Neural progenitor cell (in vitro differentiated cells): ENCODE results near the gene PF4V1. TPM values are rescaled to one million over a fixed set of nuclear protein-coding genes. Genes with fewer than 3 reads are reported as not detected.

ENCODE experiments used
- DNase-seq: peaks from one replicate; pipeline ENCODE4 v3.0.0-alpha.2; 2016; ENCODE audit warnings: low spot score
- H2AFZ ChIP-seq: fragments of 200-600 bp; sonication (generic); replicated peaks from 2 replicates; pipeline ENCODE4 v1.6.1; 2016; ENCODE audit warnings: antibody characterized with exemption
- H3F3A ChIP-seq: fragments of 200-600 bp; sonication (generic); 2 replicates; pipeline ENCODE4 v1.6.1; 2016; ENCODE audit warnings: antibody characterized with exemption, low read depth
- H3K27ac ChIP-seq: fragments of 200-600 bp; sonication (generic); 2 replicates; pipeline ENCODE4 v1.5.1; 2016; ENCODE audit warnings: mild to moderate bottlenecking
- H3K27me3 ChIP-seq: fragments of 200-600 bp; sonication (generic); 2 replicates; pipeline ENCODE4 v1.6.1; 2016; ENCODE audit warnings: mild to moderate bottlenecking, moderate library complexity
- H3K36me3 ChIP-seq: fragments of 200-600 bp; sonication (generic); 2 replicates; pipeline ENCODE4 v1.5.1; 2016
- H3K4me1 ChIP-seq: fragments of 200-600 bp; sonication (generic); 2 replicates; pipeline ENCODE4 v1.6.1; 2016; ENCODE audit warnings: mixed run types
- H3K4me2 ChIP-seq: fragments of 200-600 bp; sonication (generic); 2 replicates; pipeline ENCODE4 v1.6.1; 2016
- H3K4me3 ChIP-seq: fragments of 200-600 bp; sonication (generic); 2 replicates; pipeline ENCODE4 v1.5.1; 2016
- H3K79me2 ChIP-seq: fragments of 200-600 bp; sonication (generic); 2 replicates; pipeline ENCODE4 v1.6.1; 2016; ENCODE audit warnings: low read depth
- H3K9ac ChIP-seq: fragments of 200-600 bp; sonication (generic); 2 replicates; pipeline ENCODE4 v1.6.1; 2016
- H3K9me3 ChIP-seq: fragments of 200-600 bp; sonication (generic); 2 replicates; pipeline ENCODE4 v1.5.1; 2016; ENCODE audit warnings: low read depth
- H4K20me1 ChIP-seq: fragments of 200-600 bp; sonication (generic); 2 replicates; pipeline ENCODE4 v1.6.1; 2016; ENCODE audit warnings: low read depth
- H3K27ac Mint-ChIP-seq: 3 replicates; pipeline ENCODE4 v1.8.0; 2021; ENCODE audit warnings: mixed read lengths
- H3K27me3 Mint-ChIP-seq: 2 replicates; pipeline ENCODE4 v1.8.0; 2022; ENCODE audit warnings: low read depth, mild to moderate bottlenecking, inconsistent platforms, moderate library complexity, mixed read lengths; ENCODE audit not compliant: insufficient read depth
- H3K36me3 Mint-ChIP-seq: 3 replicates; pipeline ENCODE4 v1.8.0; 2021; ENCODE audit warnings: mixed read lengths
- H3K4me1 Mint-ChIP-seq: 3 replicates; pipeline ENCODE4 v1.8.0; 2021; ENCODE audit warnings: mixed read lengths
- H3K4me3 Mint-ChIP-seq: 3 replicates; pipeline ENCODE4 v1.8.0; 2021; ENCODE audit warnings: mild to moderate bottlenecking, moderate library complexity, mixed read lengths
- H3K9me3 Mint-ChIP-seq: 3 replicates; pipeline ENCODE4 v1.8.0; 2020; ENCODE audit warnings: mixed read lengths
- EZH2 ChIP-seq: fragments of 200-600 bp; sonication (generic); IDR thresholded peaks from 2 replicates; pipeline ENCODE4 v1.6.1; 2017; ENCODE audit warnings: antibody characterized with exemption, mild to moderate bottlenecking, moderate library complexity
- EZH2phosphoT487 ChIP-seq: fragments of 200-600 bp; sonication (generic); IDR thresholded peaks from 2 replicates; pipeline ENCODE4 v1.6.1; 2017; ENCODE audit warnings: antibody characterized with exemption
- total RNA-seq: library from RNA; depleted of rRNA; stranded (reverse); fragments of >200 nt; gene quantifications from 2 replicates; pipeline ENCODE4 v1.2.3, GENCODE V29; 2015; ENCODE audit warnings: low replicate concordance
- TF ChIP-seq, protein P1 (sequence below): fragments of 200-600 bp; sonication (generic); IDR thresholded peaks from 2 replicates; pipeline ENCODE4 v1.5.1; 2017; ENCODE audit warnings: antibody characterized with exemption, mild to moderate bottlenecking

Gene PF4V1
- total RNA-seq, 1 donor from 2014 or later, result not detected

DNA sequence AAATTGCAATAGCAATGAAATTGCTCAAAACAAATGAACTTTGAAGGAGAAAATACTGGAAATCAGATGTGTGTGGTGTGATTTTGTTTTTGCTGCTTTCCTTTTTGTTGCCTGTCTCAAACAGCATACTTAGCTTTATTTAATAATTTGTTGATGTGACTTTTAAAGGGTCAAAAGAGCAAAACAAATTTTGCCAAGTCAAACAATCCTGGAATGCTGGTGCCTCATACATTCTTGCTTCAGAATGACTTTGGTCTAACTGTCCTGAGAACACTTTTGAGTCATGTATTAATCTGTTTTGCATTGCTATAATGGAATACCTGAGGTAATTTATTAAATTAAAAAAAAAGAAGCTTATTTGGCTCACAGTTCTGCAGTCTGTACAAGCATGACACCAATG is 3.4 kb downstream of the PF4V1 start:
- no peak for DNase-seq

DNA sequence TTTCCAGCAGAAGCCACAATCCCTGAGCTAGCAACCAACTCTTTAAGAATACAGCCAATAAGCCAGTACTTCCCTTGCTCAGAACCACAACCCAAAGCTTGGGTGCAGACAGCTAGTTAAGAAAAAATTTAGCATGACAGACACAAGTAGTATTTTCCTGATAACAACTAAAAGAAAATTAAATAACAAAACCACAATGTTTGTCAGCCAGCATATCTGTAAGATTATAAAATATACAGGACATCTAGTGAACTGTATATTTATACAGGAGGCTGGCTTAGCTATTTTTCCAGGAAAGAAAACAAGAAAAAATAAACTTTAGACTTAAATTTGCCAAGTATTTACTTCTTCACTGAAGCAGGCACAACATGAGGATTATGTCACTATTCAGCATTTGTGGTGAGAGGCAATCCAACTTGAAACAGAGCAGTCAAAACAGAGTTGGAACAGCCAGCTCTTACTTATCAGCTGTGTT is 6.6 kb downstream of the PF4V1 start:
- H3K36me3 ChIP-seq, result no peaks in the 10 kb centered on the region
- TF ChIP-seq, protein P1, sequence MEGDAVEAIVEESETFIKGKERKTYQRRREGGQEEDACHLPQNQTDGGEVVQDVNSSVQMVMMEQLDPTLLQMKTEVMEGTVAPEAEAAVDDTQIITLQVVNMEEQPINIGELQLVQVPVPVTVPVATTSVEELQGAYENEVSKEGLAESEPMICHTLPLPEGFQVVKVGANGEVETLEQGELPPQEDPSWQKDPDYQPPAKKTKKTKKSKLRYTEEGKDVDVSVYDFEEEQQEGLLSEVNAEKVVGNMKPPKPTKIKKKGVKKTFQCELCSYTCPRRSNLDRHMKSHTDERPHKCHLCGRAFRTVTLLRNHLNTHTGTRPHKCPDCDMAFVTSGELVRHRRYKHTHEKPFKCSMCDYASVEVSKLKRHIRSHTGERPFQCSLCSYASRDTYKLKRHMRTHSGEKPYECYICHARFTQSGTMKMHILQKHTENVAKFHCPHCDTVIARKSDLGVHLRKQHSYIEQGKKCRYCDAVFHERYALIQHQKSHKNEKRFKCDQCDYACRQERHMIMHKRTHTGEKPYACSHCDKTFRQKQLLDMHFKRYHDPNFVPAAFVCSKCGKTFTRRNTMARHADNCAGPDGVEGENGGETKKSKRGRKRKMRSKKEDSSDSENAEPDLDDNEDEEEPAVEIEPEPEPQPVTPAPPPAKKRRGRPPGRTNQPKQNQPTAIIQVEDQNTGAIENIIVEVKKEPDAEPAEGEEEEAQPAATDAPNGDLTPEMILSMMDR, result no peak
- TF ChIP-seq EZH2phosphoT487 (no peak), EZH2 (no peak)
- H2AFZ ChIP-seq, result no peak overlapping the region
- no peaks in the 10 kb centered on the region for H3K9me3 ChIP-seq
- no peaks in the 10 kb centered on the region for H3K4me1 Mint-ChIP-seq
- H3K4me1 ChIP-seq, result peaks cover 3% of the 10 kb centered on the region
- no peak overlapping the region for H3K4me2 ChIP-seq
- no peaks in the 10 kb centered on the region for H3K79me2 ChIP-seq
- no peak overlapping the region for H3K27ac ChIP-seq
- H3K27me3 ChIP-seq, result peaks cover under 1% of the 10 kb centered on the region
- H3K9me3 Mint-ChIP-seq, result no peaks in the 10 kb centered on the region
- no peaks in the 10 kb centered on the region for H3K36me3 Mint-ChIP-seq
- peaks cover 4% of the 10 kb centered on the region for H3K27me3 Mint-ChIP-seq
- H3K4me3 Mint-ChIP-seq, result no peak overlapping the region
- no peaks in the 10 kb centered on the region for H4K20me1 ChIP-seq
- no peak overlapping the region for H3K9ac ChIP-seq
- DNase-seq, result no peak
- H3K4me3 ChIP-seq, result no peak overlapping the region
- no peak overlapping the region for H3K27ac Mint-ChIP-seq
- H3F3A ChIP-seq, result no peaks in the 10 kb centered on the region

More for the DNA sequence above, 3.4 kb downstream of the PF4V1 start:
- H3K36me3 ChIP-seq, result no peaks in the 10 kb centered on the region
- no peaks in the 10 kb centered on the region for H3K9me3 ChIP-seq
- H3F3A ChIP-seq, result no peaks in the 10 kb centered on the region
- H3K4me2 ChIP-seq, result no peak overlapping the region
- TF ChIP-seq, protein P1, result no peak
- TF ChIP-seq EZH2 (no peak), EZH2phosphoT487 (no peak)
- H3K27ac ChIP-seq, result no peak overlapping the region
- H3K9ac ChIP-seq, result no peak overlapping the region
- no peak overlapping the region for H2AFZ ChIP-seq
- Mint-ChIP-seq H3K27ac (no peak overlapping the region), H3K4me3 (no peak overlapping the region), H3K27me3 (no peaks in the 10 kb centered on the region), H3K36me3 (no peaks in the 10 kb centered on the region), H3K9me3 (no peaks in the 10 kb centered on the region), H3K4me1 (no peaks in the 10 kb centered on the region)
- H3K79me2 ChIP-seq, result no peaks in the 10 kb centered on the region
- no peaks in the 10 kb centered on the region for H4K20me1 ChIP-seq
- H3K27me3 ChIP-seq, result peaks cover 26% of the 10 kb centered on the region
- H3K4me1 ChIP-seq, result peaks cover 3% of the 10 kb centered on the region
- H3K4me3 ChIP-seq, result no peak overlapping the region

- Histone ChIP-seq H3F3A (no peaks in the 10 kb centered on the region), H3K27me3 (no peaks in the 10 kb centered on the region), H3K4me1 (peaks cover 3% of the 10 kb centered on the region), H3K9me3 (no peaks in the 10 kb centered on the region), H3K36me3 (no peaks in the 10 kb centered on the region), H3K27ac (no peak overlapping the region), H3K4me2 (no peak overlapping the region), H4K20me1 (no peaks in the 10 kb centered on the region), H3K4me3 (no peak overlapping the region), H2AFZ (no peak overlapping the region), H3K9ac (no peak overlapping the region), H3K79me2 (no peaks in the 10 kb centered on the region)
- H3K36me3 Mint-ChIP-seq, result no peaks in the 10 kb centered on the region
- H3K9me3 Mint-ChIP-seq, result no peaks in the 10 kb centered on the region
- peaks cover 3% of the 10 kb centered on the region for H3K4me1 Mint-ChIP-seq
- no peak for DNase-seq
- H3K4me3 Mint-ChIP-seq, result no peak overlapping the region
- H3K27me3 Mint-ChIP-seq, result peaks cover 4% of the 10 kb centered on the region
- TF ChIP-seq, protein P1, result no peak
- TF ChIP-seq EZH2 (no peak), EZH2phosphoT487 (no peak)
- H3K27ac Mint-ChIP-seq, result no peak overlapping the region
Measured at GRCh38 chr4:73860181-73860580, 7.1 kb downstream of the PF4V1 start.
